PC-9 (cell line): ENCODE measurements around the gene PTH1R. TPM values are rescaled to one million over a fixed set of nuclear protein-coding genes. Genes with fewer than 3 reads are reported as not detected.

ENCODE experiments used
- BruUV-seq: library from RNA; stranded (reverse); fragments of 400-500 nt; replicated peaks from 2 replicates; lab custom pipeline; 2021; lab: Mats Ljungman, UMichigan
- CTCF ChIA-PET: fragments of 300-600 bp; sonication (Branson Sonifier 250); formaldehyde crosslinking; loops from one replicate; lab custom pipeline; 2022; ENCODE audit warnings: antibody characterized with exemption; lab: Charles Lee
- POLR2A ChIA-PET: fragments of 300-600 bp; sonication (Branson Sonifier 250); formaldehyde crosslinking; loops from one replicate; lab custom pipeline; 2022; ENCODE audit warnings: antibody characterized with exemption; ENCODE audit not compliant: unreplicated experiment; lab: Charles Lee
- DNase-seq, 2 experiments: peaks; one replicate each; pipeline versions ENCODE4 v3.0.0 to v3.0.0-alpha.2; 2015 to 2022; ENCODE audit warnings: mixed read lengths in 1 of 2
- H2AFZ ChIP-seq: fragments of 200-600 bp; sonication (generic); 2 replicates; pipeline ENCODE4 v1.8.1; 2017; ENCODE audit warnings: antibody characterized with exemption
- H3F3A ChIP-seq: fragments of 200-600 bp; sonication (generic); 2 replicates; pipeline ENCODE4 v1.8.1; 2017; ENCODE audit warnings: antibody characterized with exemption, mild to moderate bottlenecking, low read depth; ENCODE audit not compliant: insufficient read depth
- H3K27ac ChIP-seq: fragments of 200-600 bp; sonication (generic); 2 replicates; pipeline ENCODE4 v1.6.1; 2016; ENCODE audit warnings: mixed run types
- H3K27me3 ChIP-seq: fragments of 200-600 bp; sonication (generic); 2 replicates; pipeline ENCODE4 v1.6.1; 2016; ENCODE audit warnings: low read depth, mixed run types; ENCODE audit not compliant: insufficient read depth
- H3K36me3 ChIP-seq: fragments of 200-600 bp; sonication (generic); 2 replicates; pipeline ENCODE4 v1.6.1; 2016; ENCODE audit warnings: low read depth, mixed run types
- H3K4me1 ChIP-seq: fragments of 200-600 bp; sonication (generic); replicated peaks from 2 replicates; pipeline ENCODE4 v1.6.1; 2016; ENCODE audit warnings: mixed run types; ENCODE audit not compliant: insufficient read depth
- H3K4me2 ChIP-seq: fragments of 200-600 bp; sonication (generic); 2 replicates; pipeline ENCODE4 v1.6.1; 2017; ENCODE audit warnings: mixed run types
- H3K4me3 ChIP-seq: fragments of 200-600 bp; sonication (generic); 2 replicates; pipeline ENCODE4 v1.6.1; 2016; ENCODE audit warnings: mixed run types
- H3K79me2 ChIP-seq: fragments of 200-600 bp; sonication (generic); 2 replicates; pipeline ENCODE4 v1.6.1; 2017; ENCODE audit warnings: low read depth, mixed run types
- H3K9me2 ChIP-seq: fragments of 200-600 bp; sonication (generic); 2 replicates; pipeline ENCODE4 v1.8.1; 2017; ENCODE audit warnings: mild to moderate bottlenecking; ENCODE audit not compliant: insufficient read depth
- H3K9me3 ChIP-seq: fragments of 200-600 bp; sonication (generic); 2 replicates; pipeline ENCODE4 v1.8.1; 2016; ENCODE audit warnings: low read depth; ENCODE audit not compliant: insufficient read depth
- H4K20me1 ChIP-seq: fragments of 200-600 bp; sonication (generic); 2 replicates; pipeline ENCODE4 v1.8.1; 2017; ENCODE audit not compliant: insufficient read depth
- CTCF ChIP-seq: fragments of 200-600 bp; sonication (generic); conservative IDR thresholded peaks from 2 replicates; pipeline ENCODE4 v1.6.1; 2017; ENCODE audit warnings: mixed run types, antibody characterized with exemption, mild to moderate bottlenecking, moderate library complexity
- EZH2 ChIP-seq: fragments of 200-600 bp; sonication (generic); IDR thresholded peaks from 2 replicates; pipeline ENCODE4 v1.8.0; 2017; ENCODE audit warnings: antibody characterized with exemption, low read depth
- intact Hi-C: fragments of 100-400 bp; cut with micrococcal nuclease; formaldehyde crosslinking; loops from one replicate; pipeline ENCODE4 v1.10.0; 2022; ENCODE audit not compliant: unreplicated experiment
- total RNA-seq: library from RNA; stranded (reverse); gene quantifications from 2 replicates; pipeline ENCODE4 v1.2.3, GENCODE V29; 2021

The PTH1R gene
- total RNA-seq, 1 experiment from 2014 or later: not detected

DNA sequence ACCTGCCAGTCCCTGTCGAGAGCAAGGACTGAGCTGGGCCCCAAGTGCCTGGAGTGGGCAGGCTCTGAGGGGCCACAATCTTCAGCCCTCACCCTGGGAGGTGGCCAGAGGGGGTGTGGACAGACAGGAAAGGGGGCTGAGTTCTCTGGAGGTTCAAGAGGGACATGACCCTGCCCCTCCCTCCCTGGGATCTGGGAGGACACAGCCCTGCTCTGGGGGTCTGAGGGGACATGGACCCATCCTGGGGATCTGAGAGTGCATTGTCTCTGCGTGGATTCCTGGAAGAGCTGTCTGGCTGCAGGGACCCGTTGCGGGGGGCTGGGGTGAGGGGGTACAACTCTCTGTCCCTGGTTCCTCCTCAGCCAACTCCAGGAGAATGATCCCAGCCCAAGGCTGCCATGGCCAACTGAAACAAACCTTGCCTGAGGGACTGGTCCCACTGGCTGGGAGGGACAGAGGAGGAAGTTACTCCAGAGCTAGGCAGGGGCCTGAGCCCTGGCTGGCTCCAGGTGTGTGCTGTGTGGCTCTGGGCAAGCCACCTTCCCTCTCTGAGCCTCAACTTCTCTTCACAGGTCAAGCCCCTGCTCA lies 29.0 kb downstream of the PTH1R start:
- ChIA-PET POLR2A (no interaction called here), CTCF (no interaction called here)

GRCh38 chr3:46907271-46907670 lies 29.8 kb downstream of the PTH1R start:
- Histone ChIP-seq H2AFZ (no peak overlapping the region), H3K79me2 (no peaks in the 10 kb centered on the region), H3K27me3 (no peaks in the 10 kb centered on the region), H4K20me1 (no peaks in the 10 kb centered on the region), H3K4me2 (no peak overlapping the region), H3K4me3 (no peak overlapping the region), H3K4me1 (no peaks in the 10 kb centered on the region), H3F3A (peaks cover 6% of the 10 kb centered on the region; the same call in 1 of the 2 replicates), H3K9me2 (no peaks in the 10 kb centered on the region), H3K27ac (no peak overlapping the region), H3K36me3 (no peaks in the 10 kb centered on the region), H3K9me3 (no peaks in the 10 kb centered on the region)
- no TSS peak for BruUV-seq
- no peak for DNase-seq
- CTCF ChIA-PET: no interaction called here
- intact Hi-C loops: loop anchor here (5.0 kb wide), 1 partner anchor 420 kb away; no protein-coding TSS in a partner anchor
- TF ChIP-seq CTCF: no peak
- TF ChIP-seq EZH2: no peak
- POLR2A ChIA-PET: no interaction called here

More for the DNA sequence above, 29.0 kb downstream of the PTH1R start:
- Histone ChIP-seq H3K4me3 (no peak overlapping the region), H4K20me1 (no peaks in the 10 kb centered on the region), H3K36me3 (no peaks in the 10 kb centered on the region), H3F3A (peaks cover 6% of the 10 kb centered on the region; the same call in 1 of the 2 replicates), H3K27ac (no peak overlapping the region), H3K4me2 (no peak overlapping the region), H3K79me2 (no peaks in the 10 kb centered on the region), H3K27me3 (no peaks in the 10 kb centered on the region), H3K4me1 (no peaks in the 10 kb centered on the region), H2AFZ (no peak overlapping the region), H3K9me3 (no peaks in the 10 kb centered on the region), H3K9me2 (no peaks in the 10 kb centered on the region)
- TF ChIP-seq CTCF: no peak
- no peak for TF ChIP-seq EZH2
- no peak for DNase-seq
- no TSS peak for BruUV-seq
- intact Hi-C loops: loop anchor here (5.0 kb wide), 1 partner anchor 419 kb away; no protein-coding TSS in a partner anchor

GRCh38 chr3:46907960-46908293 lies 30.4 kb downstream of the PTH1R start:
- Histone ChIP-seq H3K27me3 (no peaks in the 10 kb centered on the region), H3K4me2 (no peak overlapping the region), H3K4me1 (no peaks in the 10 kb centered on the region), H4K20me1 (no peaks in the 10 kb centered on the region), H2AFZ (no peak overlapping the region), H3K9me3 (no peaks in the 10 kb centered on the region), H3K9me2 (no peaks in the 10 kb centered on the region), H3K79me2 (no peaks in the 10 kb centered on the region), H3K4me3 (no peak overlapping the region), H3K36me3 (no peaks in the 10 kb centered on the region), H3K27ac (no peak overlapping the region), H3F3A (peaks cover 6% of the 10 kb centered on the region; the same call in 1 of the 2 replicates)
- no peak for DNase-seq
- CTCF ChIA-PET: no interaction called here
- BruUV-seq: no TSS peak
- TF ChIP-seq EZH2 (no peak), CTCF (no peak)
- intact Hi-C loops: loop anchor here (2.0 to 5.0 kb wide), 3 partner anchors 61 to 421 kb away; no protein-coding TSS in a partner anchor
- POLR2A ChIA-PET: no interaction called here
